HG03442 (cell line): Measurements from ENCODE around the gene NUDT2.
A peak's percentile ranks its signal among the peaks of the same experiment; 100 is the strongest.
"Not testable (repeated sequence)": the region's sequence is repeated elsewhere in the genome, so short reads cannot be mapped to it uniquely, and the experiment has no call there.

Experiments
- ATAC-seq: cut with Tn5 transposase; IDR thresholded peaks from one replicate; pipeline ENCODE4 v1.9.1; 2021; ENCODE audit warnings: mild to moderate bottlenecking, moderate library complexity; ENCODE audit not compliant: unreplicated experiment

Gene NUDT2

GRCh38 chr9:34328987-34329832 is at the start of gene NUDT2, which contains the start of gene KIF24:
Gene NUDT2 (plus strand): TSS chr9:34329569. CDS start chr9:34339040, 9,471 bp downstream.
Gene KIF24 (minus strand): TSS chr9:34329268. CDS start chr9:34311346, 17,922 bp downstream.
- ATAC-seq: peak; percentile 92

- no peak for ATAC-seq
Measured at GRCh38 chr9:34282096-34282495, 47.3 kb upstream of the NUDT2 start.

- no peak for ATAC-seq
Measured at GRCh38 chr9:34289159-34289558, 40.2 kb upstream of the NUDT2 start.

GRCh38 chr9:34291023-34291422 is 38.3 kb upstream of the NUDT2 start:
- ATAC-seq: no peak

- no peak for ATAC-seq
Measured at GRCh38 chr9:34291423-34291822, 37.9 kb upstream of the NUDT2 start.

GRCh38 chr9:34292552-34292951 is 36.8 kb upstream of the NUDT2 start:
- ATAC-seq: no peak

- ATAC-seq: not testable (repeated sequence)
Measured at GRCh38 chr9:34301064-34301463, 28.3 kb upstream of the NUDT2 start.

GRCh38 chr9:34308316-34308715 is 21.1 kb upstream of the NUDT2 start:
- ATAC-seq: not testable (repeated sequence)

- ATAC-seq: no peak
Measured at GRCh38 chr9:34310215-34310614, 19.2 kb upstream of the NUDT2 start.

- no peak for ATAC-seq
Measured at GRCh38 chr9:34311499-34312185, 17.7 kb upstream of the NUDT2 start.

GRCh38 chr9:34317436-34317835 is 11.9 kb upstream of the NUDT2 start:
- no peak for ATAC-seq

- ATAC-seq: no peak
Measured at GRCh38 chr9:34318163-34318790, 11.1 kb upstream of the NUDT2 start.

GRCh38 chr9:34321451-34321850 is 7.9 kb upstream of the NUDT2 start:
- ATAC-seq: no peak

GRCh38 chr9:34322899-34323591 is 6.3 kb upstream of the NUDT2 start:
- no peak for ATAC-seq

- no peak for ATAC-seq
Measured at GRCh38 chr9:34326690-34327089, 2.7 kb upstream of the NUDT2 start.

- ATAC-seq: no peak
Measured at GRCh38 chr9:34328500-34328986, 826 bp upstream of the NUDT2 start.

- ATAC-seq: no peak
Measured at GRCh38 chr9:34331196-34331595, 1.8 kb downstream of the NUDT2 start.

GRCh38 chr9:34332076-34332964 is 3.0 kb downstream of the NUDT2 start:
- ATAC-seq: no peak

- ATAC-seq: no peak
Measured at GRCh38 chr9:34333836-34334235, 4.5 kb downstream of the NUDT2 start.

GRCh38 chr9:34334337-34334824 is 5.0 kb downstream of the NUDT2 start:
- no peak for ATAC-seq
